Left lung (tissue), 10 donors: Measurements from ENCODE around the gene EML2. TPM values are rescaled to one million over a fixed set of nuclear protein-coding genes. Genes with fewer than 3 reads are reported as not detected.
A peak's percentile ranks its signal among the peaks of the same experiment; 100 is the strongest.

Experiments
- ATAC-seq: fragments of 200-7000 bp; cut with Tn5 transposase; one replicate; pipeline ENCODE4 v1.9.1; 2020; ENCODE audit warnings: moderate library complexity
- DNase-seq, 4 donors: peaks; one replicate each; pipeline ENCODE4 v3.0.0-alpha.2; 2013 to 2020
- H3K27ac ChIP-seq, 2 donors: fragments of 200-600 bp; sonication (generic) in 1 of 2; one replicate each; pipeline versions ENCODE4 v1.5.0 to v1.8.0; 2020 to 2021
- H3K27me3 ChIP-seq, 2 donors: fragments of 200-600 bp; sonication (generic) in 1 of 2; one replicate each; pipeline versions ENCODE4 v1.5.0 to v1.8.0; 2020 to 2021
- H3K36me3 ChIP-seq, 2 donors: fragments of 200-600 bp; sonication (generic) in 1 of 2; one replicate each; pipeline versions ENCODE4 v1.5.0 to v1.8.0; 2020 to 2021
- H3K4me1 ChIP-seq, 2 donors: fragments of 200-600 bp; one replicate each; pipeline ENCODE4 v1.8.0; 2021
- H3K4me3 ChIP-seq, 2 donors: fragments of 200-600 bp; sonication (generic) in 1 of 2; one replicate each; pipeline versions ENCODE4 v1.5.0 to v1.8.0; 2020 to 2021; ENCODE audit warnings: mild to moderate bottlenecking in 1 of 2
- H3K9me3 ChIP-seq, 2 donors: fragments of 200-600 bp; sonication (generic) in 1 of 2; one replicate each; pipeline versions ENCODE4 v1.5.0 to v1.8.0; 2020 to 2021
- intact Hi-C, 2 donors: fragments of 100-400 bp; cut with DNase I; formaldehyde crosslinking; loops; one replicate each; pipeline versions ENCODE4 v1.11.2 to v1.14.2; 2022
- polyA plus RNA-seq, 6 donors: library from polyadenylated mRNA; unstranded; fragments of 120-200 nt; gene quantifications; one replicate each; pipeline ENCODE4 v1.2.1, GENCODE V29; 2013; ENCODE audit not compliant: insufficient read length in 6 of 6
- total RNA-seq, 2 donors: library from RNA; stranded (reverse); fragmentation: NEBNext Ultra II Directional; extraction: Animal tissue kit (Norgen Biotek cat#: 25700); gene quantifications; one replicate each; pipeline ENCODE4 v1.2.1, GENCODE V29; 2021
- TF ChIP-seq, protein P1 (sequence below), 2 donors: fragments of 200-600 bp; sonication (generic) in 1 of 2; IDR thresholded peaks; one replicate each; pipeline versions ENCODE4 v1.5.0 to v1.8.0; 2021; ENCODE audit warnings: antibody characterized with exemption in 2 of 2
- donor health status: DM: no; HTN: yes; CAD: no.
- donor health status: DM: no; HTN: no; CAD: no.

EML2 gene
- total and polyA plus RNA-seq, 8 donors, result 21.8 to 76.4 (median 29.3) TPM

DNA sequence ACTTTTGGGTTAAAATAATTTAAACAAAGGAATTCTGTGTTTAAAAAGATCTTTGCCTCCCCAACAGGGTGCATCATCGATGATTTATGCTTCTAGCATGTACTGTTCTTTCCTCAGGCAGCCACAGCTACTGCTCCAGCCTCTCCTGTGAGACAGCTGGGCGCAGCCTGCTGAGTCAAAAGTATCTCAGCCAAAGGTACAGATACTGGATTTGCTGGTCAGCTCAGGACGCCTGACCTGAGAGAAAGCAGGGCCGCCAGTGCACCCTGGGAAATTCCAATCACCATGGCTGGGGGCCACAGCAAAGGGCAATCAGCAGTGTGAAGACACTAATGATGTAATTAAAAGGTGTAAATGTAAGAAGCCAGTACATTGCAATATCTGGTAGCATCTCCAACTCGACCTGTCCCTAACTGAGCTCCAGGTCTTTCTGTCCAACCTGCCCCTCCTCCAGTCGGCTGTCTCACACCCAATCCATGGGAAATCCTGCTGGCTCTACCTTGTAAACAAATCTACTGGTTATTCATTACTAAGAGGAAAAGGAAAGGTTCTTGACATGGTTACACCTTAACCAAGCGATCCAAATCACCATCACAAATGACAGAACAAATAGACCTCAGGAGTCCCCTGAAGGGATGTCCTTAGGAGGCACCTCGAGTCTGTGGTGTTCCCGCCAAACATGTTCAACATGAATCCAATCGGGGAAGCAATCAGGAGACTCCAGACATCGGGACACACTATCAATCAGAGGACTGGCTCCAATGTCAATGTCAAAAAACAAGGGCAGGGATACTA lies 61.9 kb downstream of the EML2 start:
- H3K36me3 ChIP-seq, result no peaks in the 10 kb centered on the region
- H3K9me3 ChIP-seq, result no peaks in the 10 kb centered on the region
- no peaks in the 10 kb centered on the region for H3K27me3 ChIP-seq
- TF ChIP-seq, protein P1, sequence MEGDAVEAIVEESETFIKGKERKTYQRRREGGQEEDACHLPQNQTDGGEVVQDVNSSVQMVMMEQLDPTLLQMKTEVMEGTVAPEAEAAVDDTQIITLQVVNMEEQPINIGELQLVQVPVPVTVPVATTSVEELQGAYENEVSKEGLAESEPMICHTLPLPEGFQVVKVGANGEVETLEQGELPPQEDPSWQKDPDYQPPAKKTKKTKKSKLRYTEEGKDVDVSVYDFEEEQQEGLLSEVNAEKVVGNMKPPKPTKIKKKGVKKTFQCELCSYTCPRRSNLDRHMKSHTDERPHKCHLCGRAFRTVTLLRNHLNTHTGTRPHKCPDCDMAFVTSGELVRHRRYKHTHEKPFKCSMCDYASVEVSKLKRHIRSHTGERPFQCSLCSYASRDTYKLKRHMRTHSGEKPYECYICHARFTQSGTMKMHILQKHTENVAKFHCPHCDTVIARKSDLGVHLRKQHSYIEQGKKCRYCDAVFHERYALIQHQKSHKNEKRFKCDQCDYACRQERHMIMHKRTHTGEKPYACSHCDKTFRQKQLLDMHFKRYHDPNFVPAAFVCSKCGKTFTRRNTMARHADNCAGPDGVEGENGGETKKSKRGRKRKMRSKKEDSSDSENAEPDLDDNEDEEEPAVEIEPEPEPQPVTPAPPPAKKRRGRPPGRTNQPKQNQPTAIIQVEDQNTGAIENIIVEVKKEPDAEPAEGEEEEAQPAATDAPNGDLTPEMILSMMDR (IDR thresholded peaks at IDR 0.05), result no peak
- ATAC-seq (peak; percentile 85), DNase-seq (peak in 1 of 4 donors; percentile 40)
- peaks cover 6 to 9% of the 10 kb centered on the region in 2 donors for H3K4me1 ChIP-seq
- no peak overlapping the region for H3K4me3 ChIP-seq
- H3K27ac ChIP-seq, result peak overlapping the region in 1 of 2 donors; percentile 3
- intact Hi-C loops, result no loop called here

DNA sequence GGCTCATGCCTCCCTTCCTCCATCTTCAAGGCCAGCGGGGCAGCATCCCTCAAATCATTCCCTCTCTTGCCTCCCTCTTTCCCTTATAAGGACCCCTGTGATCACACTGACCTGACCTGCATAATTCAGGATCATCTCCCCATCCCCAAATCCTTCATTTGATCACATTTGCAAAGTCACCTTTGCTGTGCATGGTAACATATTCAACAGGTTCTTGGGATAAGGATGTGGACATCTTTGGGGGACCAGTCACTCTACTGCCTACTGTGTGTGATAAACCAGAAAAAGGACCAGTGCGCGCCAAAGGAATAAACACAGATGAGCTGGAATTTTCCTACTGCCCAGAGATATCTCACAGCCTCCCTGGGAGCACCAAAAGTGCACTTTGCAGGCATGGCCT lies 62.5 kb downstream of the EML2 start:
- Histone ChIP-seq H3K36me3 (no peaks in the 10 kb centered on the region), H3K4me1 (peaks cover 6 to 9% of the 10 kb centered on the region in 2 donors), H3K4me3 (no peak overlapping the region), H3K9me3 (no peaks in the 10 kb centered on the region), H3K27ac (peak overlapping the region in 1 of 2 donors; percentile 3), H3K27me3 (no peaks in the 10 kb centered on the region)
- ATAC-seq (no peak), DNase-seq (no peak)
- TF ChIP-seq, protein P1 (IDR thresholded peaks at IDR 0.05), result no peak
- intact Hi-C loops, result no loop called here

DNA sequence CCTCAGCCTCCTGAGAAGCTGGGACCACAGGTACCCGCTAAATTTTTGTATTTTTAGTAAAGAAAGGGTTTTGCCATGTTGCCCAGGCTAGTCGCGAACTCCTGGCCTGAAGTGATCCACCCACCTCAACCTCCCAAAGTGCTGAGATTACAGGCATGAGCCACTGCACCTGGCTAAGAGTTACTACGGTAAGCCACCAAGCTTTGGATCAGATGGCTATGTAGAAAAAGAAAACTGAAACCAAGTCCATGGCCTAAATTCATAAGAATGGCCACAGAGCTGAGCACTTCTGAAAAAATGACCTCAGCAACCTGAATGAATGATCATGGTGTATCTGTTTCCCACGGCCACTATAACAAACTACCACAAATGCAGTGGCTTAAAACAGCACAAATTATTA lies 64.0 kb downstream of the EML2 start:
- no peaks in the 10 kb centered on the region for H3K36me3 ChIP-seq
- peaks cover 6 to 9% of the 10 kb centered on the region in 2 donors for H3K4me1 ChIP-seq
- no peak overlapping the region for H3K27ac ChIP-seq
- no peaks in the 10 kb centered on the region for H3K9me3 ChIP-seq
- TF ChIP-seq, protein P1 (IDR thresholded peaks at IDR 0.05), result no peak
- intact Hi-C loops, result no loop called here
- H3K27me3 ChIP-seq, result no peaks in the 10 kb centered on the region
- DNase-seq (no peak), ATAC-seq (no peak)
- no peak overlapping the region for H3K4me3 ChIP-seq

DNA sequence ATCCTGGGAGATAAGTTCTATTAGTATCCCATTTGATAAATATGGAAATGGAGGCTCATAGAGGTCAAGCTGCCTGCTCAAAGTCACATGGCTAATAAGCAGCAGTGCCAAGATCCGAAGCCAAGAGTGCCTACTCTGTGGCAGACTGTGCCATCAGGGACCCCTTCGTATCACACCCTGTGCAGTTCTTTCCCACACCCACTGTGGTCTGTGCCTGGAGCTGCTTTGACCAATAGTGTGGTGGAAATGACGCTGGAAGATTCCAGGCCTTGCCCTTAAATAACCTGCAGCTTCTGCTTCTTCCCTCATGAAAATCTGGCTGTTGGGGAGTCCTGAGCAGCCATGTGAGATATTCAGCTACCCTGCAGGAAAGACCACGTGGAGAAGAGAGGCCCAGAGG lies 64.7 kb downstream of the EML2 start:
- TF ChIP-seq, protein P1 (IDR thresholded peaks at IDR 0.05), result no peak
- peaks cover 9 to 13% of the 10 kb centered on the region in 2 donors for H3K4me1 ChIP-seq
- H3K27me3 ChIP-seq, result no peaks in the 10 kb centered on the region
- no peak overlapping the region for H3K4me3 ChIP-seq
- no peaks in the 10 kb centered on the region for H3K36me3 ChIP-seq
- H3K9me3 ChIP-seq, result no peaks in the 10 kb centered on the region
- no peak for ATAC-seq
- no peak overlapping the region for H3K27ac ChIP-seq
- no peak for DNase-seq
- intact Hi-C loops, result no loop called here

DNA sequence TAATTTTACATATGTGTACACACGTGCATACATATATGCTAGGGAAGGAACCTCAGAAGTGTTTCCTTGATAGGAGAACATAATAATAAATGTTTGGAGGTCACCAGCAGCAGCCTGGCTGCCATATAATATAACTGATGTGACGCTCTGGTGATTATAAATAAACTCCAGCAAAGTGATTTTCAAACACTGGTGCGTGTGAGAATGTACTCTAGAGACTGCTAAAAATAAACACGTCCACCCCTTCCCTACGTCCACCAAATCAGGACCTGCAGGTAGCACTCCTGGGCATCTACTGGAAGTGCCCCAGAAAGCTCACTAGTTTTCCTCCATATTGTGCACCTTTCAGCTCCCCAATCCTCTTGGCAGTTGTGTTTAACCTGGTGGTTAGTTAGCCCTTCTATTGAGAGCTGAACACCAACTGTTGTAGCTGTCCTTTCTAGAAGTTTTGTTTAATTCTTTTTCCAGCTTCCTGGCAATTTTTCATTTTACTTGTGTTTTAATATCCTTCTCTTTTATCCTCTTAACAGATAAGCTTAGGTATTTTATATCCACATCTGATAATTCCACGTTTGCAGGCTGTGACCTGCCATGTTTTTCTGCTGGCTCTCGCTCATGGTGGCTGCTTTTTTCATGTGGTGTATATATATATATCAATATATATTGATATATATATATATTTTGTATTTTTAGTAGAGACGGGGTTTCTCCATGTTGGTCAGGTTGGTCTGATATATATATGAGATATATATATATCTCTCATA lies 67.6 kb downstream of the EML2 start:
- ATAC-seq (no peak), DNase-seq (no peak)
- Histone ChIP-seq H3K36me3 (no peaks in the 10 kb centered on the region), H3K4me3 (no peak overlapping the region), H3K27me3 (no peaks in the 10 kb centered on the region), H3K9me3 (no peaks in the 10 kb centered on the region), H3K4me1 (peaks cover 1 to 15% of the 10 kb centered on the region in 2 donors), H3K27ac (no peak overlapping the region)
- intact Hi-C loops, result no loop called here
- TF ChIP-seq, protein P1 (IDR thresholded peaks at IDR 0.05), result no peak
